NCI-H69 (cell line): ENCODE data around the gene ST7.

ENCODE experiments used
- DNase-seq: peaks from one replicate; lab custom pipeline; 2025; lab: John Stamatoyannopoulos, UW

ST7 gene

GRCh38 chr7:116978006-116978405 is 24.7 kb downstream of the ST7 start:
- DNase-seq = no peak

DNA sequence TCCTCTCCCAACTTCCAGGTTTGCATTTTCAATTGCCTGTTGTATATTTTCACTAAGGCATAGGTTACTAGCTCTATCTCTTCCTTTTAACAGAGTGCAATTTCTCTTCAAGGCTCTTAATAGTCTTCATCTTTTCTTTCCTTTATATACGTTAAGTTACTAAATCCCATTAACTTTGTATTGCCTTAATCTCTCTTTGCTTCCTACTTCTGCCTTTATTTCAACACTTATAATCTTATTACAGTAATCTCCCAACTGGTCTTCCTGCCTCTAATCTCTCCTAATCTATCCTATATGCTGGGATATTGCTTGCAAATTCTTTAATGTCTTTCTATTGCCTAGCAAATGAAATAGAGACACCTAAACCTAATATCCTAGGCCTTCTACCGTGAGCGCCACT is 26.1 kb downstream of the ST7 start:
- no peak for DNase-seq

GRCh38 chr7:116980354-116980753 is 27.1 kb downstream of the ST7 start:
- DNase-seq = no peak

- DNase-seq = no peak
Measured at GRCh38 chr7:116981939-116982338, 28.6 kb downstream of the ST7 start.

GRCh38 chr7:116984511-116984910 is 31.2 kb downstream of the ST7 start:
- DNase-seq = no peak

- DNase-seq = peak; percentile 65
Measured at GRCh38 chr7:116984917-116985316, 31.6 kb downstream of the ST7 start.

DNA sequence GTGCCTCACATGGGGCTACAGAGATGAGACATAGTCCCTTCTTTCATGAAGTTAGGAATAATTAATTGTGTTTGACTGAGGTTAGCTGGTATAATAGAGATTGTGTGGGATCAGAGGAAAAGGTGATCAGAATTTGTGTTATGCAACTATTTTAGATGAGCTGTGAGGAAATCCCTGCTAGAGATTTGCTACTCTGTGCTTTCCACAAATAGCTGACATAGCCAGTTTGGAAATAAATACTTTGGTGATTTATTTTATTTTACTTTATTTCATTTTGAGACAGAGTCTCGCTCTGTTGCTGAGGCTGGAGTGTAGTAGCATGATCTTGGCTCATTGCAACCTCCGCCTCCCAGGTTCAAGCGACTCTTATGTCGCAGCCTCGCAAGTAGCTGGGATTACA is 32.3 kb downstream of the ST7 start:
- no peak for DNase-seq

DNA sequence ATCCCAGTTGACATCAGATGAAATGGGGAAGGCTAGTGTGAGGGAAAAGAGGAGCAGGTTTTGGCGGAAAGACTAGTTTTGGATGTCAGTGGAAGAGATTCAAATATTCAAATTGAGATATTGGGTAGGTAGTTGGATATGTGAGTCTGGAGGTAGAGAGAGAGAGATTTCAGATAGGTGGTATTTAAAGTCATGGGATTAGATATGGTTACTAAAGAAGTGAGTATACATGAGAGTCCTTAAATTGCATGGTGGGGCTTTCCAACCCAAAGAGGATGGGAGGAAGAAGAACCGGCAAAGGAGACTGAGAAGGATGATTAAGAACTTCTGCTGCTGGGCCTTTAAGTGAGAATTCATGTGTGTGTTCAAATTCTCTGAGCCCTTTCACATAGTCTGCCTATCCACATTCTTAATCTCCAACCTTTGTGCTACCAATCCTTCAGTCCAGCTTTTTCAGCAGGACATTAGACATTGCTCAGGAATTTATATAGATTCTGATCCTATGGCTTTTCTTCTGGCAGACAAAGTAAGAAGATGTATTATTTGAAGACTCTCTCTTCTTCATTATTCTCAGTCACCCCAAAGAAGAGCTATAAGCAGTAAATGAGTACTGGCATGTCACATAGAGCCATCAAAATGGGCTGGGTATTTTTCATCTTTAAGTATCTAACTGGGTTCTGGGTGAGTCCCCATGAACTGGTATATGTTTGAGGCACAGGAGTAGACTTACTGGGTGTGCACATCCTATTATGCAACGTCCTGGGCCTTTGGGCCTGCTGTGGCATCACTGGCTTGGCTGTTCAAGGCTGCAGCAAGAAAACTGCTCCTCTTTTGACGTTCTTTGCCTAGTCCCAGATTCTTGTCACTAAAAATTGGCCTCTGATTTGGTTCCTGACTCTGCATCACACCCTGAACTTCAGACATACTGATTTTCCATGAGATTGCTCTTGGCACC is 33.6 kb downstream of the ST7 start:
- no peak for DNase-seq

- DNase-seq = peak; percentile 40
Measured at GRCh38 chr7:116988363-116988989, 35.2 kb downstream of the ST7 start.

DNA sequence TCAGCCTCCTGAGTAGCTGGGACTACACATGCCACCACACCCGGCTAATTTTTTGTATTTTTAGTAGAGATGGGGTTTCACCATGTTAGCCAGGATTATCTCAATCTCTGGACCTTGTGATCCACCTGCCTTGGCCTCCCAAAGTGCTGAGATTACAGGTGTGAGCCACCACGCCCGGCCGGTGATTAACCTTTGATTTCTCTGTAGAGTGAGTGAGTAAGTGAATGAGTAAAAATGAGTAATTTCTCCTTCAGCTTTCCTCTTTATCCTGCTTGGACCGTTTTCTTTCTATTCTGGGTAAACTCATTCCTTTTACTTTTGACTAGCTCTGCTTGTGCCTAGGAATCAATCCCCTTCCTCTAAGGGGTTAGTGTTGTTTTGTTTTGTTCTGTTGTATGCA is 36.8 kb downstream of the ST7 start:
- no peak for DNase-seq

DNA sequence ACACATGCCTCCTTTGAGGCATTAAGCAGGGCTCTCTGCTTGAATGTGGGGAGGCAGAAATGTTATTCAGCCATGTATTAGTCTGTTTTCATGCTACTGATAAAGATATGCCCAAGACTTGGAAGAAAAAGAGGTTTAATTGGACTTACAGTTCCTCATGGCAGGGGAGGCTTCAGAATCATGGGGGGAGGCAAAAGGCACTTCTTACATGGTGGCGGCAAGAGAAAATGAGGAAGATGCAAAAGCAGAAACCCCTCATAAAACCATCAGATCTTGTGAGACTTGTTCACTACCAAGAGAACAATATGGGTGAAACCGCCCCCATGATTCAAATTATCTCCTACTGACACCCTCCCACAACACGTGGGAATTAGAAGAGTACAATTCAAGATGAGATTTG is 37.9 kb downstream of the ST7 start:
- DNase-seq = no peak

DNA sequence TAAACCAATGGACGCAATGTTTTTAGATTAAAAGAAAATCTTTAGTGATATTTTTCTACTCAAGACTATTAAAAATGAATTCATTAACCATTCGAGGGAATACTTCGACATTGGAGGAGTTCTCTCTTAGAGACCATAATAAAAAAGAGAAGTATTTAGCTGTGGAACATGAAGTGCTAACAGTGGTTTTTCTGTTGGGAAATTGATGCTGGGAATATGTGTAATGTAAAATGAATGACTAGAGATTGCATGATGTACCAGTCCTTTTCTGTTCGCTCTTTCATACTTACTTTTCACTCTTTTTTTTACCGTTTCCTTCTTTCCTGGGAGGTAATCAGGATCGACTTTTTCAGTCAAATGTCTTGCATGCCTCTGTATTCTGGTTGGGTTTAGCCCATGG is 41.3 kb downstream of the ST7 start:
- DNase-seq = no peak

DNA sequence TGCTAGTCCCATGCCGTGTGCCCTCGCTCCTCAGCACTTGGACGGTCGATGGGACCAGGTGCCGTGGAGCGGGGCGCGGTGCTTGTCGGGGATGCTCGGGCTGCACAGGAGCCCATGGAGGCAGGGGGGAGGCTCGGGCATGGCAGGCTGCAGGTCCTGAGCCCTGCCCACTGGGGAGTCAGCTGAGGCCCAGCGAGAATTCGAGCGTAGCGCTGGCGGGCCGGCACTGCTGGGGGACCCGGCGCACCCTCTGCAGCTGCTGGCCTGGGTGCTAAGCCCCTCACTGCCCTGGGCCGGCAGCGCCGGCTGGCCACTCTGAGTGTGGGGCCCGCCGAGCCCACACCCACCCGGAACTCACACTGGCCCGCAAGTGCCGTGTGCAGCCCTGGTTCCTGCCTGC is 44.7 kb downstream of the ST7 start:
- no peak for DNase-seq

- DNase-seq = no peak
Measured at GRCh38 chr7:116998567-116999175, 45.4 kb downstream of the ST7 start.

GRCh38 chr7:116999311-116999710 is 46.0 kb downstream of the ST7 start:
- peak; percentile 19 for DNase-seq

DNA sequence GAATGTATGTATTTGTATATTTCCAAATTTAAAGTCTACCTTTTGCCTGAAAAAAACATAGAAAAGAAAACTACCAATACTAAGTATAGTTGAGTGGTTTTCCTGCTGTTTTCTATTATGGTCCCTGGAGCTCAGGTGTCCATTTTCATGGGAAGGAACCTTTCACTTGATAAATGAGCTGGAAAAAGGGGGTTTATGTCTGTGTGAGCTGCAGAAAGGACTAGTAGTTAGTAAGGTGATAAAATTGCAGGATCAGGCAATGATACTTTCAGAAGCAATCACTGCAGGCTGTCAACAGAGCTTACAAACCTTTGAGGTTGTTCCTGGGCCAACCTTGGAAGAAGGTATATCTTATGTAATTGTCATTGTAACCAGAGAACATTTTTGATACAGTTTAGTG is 48.0 kb downstream of the ST7 start:
- DNase-seq = peak; percentile 79

GRCh38 chr7:117004899-117005298 is 51.6 kb downstream of the ST7 start:
- no peak for DNase-seq

GRCh38 chr7:117005449-117005848 is 52.1 kb downstream of the ST7 start:
- DNase-seq = no peak

DNA sequence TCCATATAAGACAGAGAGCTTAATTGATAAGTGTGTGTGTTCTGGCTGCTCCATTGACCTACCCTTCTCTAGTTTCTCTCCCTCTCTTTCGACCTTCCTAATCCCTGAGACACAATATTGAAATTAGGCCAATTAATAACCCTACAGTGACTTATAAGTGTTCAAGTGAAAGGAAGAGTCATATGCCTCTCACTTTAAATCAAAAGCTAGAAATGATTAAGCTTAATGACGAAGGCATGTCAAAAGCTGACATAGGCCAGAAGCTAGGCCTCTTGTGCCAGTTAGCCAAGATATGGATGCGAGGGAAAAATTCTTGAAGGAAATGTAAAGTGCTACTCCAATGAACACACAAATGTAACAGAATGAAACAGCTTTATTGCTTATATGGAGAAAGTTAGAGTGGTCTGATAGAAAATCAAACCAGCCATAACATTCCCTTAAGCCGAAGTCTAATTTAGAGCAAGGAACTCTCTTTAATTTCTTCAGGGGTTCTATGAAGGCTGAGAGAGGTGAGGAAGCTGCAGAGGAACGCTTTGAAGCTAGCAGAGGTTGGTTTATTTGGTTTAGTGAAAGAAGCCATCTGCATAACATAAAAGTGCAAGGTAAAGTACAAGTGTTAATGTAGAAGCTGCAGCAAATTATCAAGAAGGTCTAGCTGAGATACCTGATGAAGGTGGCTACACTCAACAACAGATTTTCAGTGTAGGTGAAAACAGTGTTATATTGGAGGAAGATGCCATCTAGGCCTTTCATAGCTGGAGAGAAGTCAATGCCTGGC is 53.8 kb downstream of the ST7 start:
- no peak for DNase-seq

GRCh38 chr7:117008118-117008885 is 55.0 kb downstream of the ST7 start:
- DNase-seq = no peak

DNA sequence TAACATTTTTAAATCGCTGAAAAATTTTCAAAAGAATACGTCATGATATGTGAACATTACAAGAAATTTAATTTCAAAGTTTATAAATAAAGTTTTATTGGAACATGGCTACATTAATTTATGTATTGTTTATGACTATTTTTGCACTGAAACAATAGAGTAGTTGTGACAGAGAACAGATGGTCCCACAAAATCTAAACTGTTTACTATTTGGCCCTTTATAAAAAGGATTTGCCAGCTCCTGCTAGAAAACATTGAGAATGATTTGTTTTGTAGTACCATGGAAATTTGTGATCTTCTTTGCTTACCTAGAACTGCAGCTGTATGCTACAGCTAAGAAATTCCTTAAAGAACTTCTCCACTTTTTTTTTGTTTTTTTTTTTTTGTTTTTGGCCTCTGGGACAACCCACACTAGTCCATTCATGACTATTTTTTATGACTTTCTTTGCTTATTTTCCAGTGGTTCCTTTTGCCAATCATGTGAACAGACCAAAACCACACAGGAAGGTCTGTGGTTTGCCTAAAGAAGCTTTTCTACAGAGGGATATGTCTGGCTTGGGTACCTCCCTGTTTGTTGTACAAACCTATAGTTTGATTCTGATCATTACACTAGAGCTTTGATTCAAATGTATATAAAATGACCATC is 55.7 kb downstream of the ST7 start:
- no peak for DNase-seq
